Fibroblast of upper back skin (primary cell): ENCODE data around the gene CFAP52.
"Not testable (repeated sequence)": the region's sequence is repeated elsewhere in the genome, so short reads cannot be mapped to it uniquely, and the experiment has no call there.

Experiments used
- DNase-seq: peaks from one replicate; pipeline ENCODE4 v3.0.0-alpha.2; 2013

CFAP52 gene

DNA sequence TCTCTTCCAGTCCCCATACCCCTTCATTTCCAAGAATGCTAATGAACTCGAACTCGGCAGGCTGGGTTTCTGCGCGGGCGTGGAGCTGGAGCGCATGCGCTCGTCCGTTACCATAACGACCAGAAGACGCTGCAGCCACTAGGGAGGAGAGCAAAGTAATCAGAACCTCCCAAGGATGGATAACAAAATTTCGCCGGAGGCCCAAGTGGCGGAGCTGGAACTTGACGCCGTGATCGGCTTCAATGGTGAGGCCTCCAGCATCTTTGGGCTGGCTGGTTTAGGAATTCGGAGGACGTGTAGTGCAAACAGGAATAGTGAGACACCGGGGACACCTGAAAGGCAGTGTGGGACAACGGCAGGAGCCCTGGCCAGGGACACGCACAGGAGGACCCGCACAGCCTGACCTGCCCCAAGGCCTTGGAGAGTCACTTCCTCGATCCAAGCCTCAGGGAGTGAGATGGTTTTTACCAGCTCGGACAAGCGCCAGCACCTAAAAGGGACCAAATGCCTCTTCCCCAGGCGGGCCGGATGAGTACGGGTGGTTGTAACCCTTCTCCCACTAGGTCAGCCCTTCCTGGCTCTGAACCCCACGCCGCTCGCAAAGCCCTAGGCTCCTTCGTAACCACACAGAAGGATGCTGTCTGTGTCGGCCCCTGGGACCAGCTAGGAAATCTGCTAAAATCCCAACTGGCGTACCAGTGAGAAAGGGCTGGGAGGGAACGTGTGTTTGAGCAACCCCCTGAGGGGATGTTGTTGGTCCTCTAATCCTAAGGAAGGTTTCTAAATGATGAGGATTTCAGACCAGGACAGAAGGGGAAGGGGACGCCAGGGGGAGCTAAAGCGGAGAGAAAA, at the start of gene CFAP52:
Gene CFAP52 (plus strand): TSS at position 122 of the 852 bp plus-strand sequence. CDS start 54 bp downstream, at position 176.
- DNase-seq: peak; percentile 74

DNA sequence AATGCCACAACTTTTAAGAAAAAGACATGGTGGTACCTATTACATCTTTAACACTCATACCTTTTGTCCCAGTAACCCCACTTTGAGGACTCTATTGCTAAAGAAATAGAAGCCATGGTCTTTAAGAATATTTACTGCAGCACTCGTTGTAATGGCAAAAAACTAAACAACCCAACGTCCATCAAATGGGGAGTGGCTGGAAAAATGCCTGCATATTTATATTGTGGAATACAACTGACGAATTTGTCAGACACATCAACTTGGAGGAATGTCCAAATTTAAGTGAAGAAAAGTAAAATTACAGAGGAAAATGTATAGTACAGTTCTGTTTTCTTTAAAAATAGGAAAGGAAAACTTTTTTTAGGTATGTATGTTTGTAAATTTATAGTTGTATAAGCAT, 48.7 kb upstream of the CFAP52 start:
- DNase-seq: no peak

DNA sequence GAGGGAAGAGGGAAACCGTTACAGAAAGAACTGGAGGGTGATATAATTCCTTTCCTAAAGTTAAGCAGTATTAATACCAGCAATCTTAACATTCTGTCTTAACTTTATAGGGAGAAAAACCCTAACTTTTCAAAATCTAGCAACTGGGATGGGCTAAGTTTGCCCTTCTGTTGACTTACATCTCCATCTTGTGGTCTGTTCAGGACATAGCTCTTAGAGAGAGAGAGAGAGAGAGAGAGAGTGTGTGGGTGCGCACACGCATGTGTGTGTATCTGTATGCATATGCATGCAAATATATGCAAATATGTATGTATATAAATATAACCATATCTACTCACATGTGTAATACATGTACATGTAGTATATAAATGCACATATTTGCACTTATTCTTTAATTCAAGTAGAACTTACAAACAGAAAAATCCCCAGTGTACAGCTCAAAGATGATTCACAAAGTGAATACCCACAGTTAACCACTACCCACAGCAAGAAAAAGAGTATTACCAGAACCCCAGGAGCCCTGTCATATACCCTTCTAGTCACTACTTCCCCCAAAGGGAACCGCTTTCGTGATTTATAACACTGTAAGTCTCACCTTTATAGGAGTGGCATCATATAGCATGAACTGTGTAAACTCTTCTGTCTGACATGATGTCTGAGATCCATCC, 47.3 kb upstream of the CFAP52 start:
- DNase-seq: peak; percentile 40

DNA sequence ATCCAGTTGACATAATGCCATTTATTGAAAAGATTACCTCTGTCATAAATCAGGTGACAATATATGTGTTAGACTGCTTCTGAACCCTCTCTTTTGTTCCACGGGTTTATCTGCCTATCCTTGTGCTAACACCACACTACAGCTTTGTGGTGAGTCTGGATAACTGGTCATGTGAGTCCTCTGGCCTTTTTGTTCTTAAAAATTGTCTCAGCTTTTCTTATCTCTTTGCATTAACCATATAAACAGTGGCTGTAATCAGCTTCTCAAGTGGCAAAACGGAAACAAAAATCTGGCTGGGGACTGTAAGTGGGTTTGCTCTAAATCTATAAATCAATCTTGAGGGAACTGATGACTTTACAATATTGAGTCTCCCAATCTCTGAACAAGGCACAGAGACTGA, 45.4 kb upstream of the CFAP52 start:
- DNase-seq: no peak

DNA sequence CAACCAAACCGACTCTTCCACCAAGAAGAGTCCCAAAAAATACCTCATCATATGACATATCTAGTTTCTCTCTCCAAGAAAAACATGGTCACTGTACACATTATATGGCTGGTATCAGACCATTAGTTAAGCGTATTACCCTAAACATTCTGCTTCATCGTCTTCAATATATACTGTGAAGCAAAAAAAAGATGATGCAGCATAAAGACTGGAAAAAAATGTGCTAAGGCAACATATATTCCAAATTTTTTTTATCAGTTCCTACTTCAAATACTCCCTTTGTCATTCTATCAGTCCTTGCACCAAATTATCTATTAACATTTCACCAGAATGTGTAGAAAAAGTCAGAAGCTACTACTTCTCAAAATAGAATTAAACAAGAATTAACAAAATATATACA, 43.7 kb upstream of the CFAP52 start:
- no peak for DNase-seq

- no peak for DNase-seq
These were observed 43.0 kb upstream of the CFAP52 start for GRCh38 chr17:9533441-9533840.

DNA sequence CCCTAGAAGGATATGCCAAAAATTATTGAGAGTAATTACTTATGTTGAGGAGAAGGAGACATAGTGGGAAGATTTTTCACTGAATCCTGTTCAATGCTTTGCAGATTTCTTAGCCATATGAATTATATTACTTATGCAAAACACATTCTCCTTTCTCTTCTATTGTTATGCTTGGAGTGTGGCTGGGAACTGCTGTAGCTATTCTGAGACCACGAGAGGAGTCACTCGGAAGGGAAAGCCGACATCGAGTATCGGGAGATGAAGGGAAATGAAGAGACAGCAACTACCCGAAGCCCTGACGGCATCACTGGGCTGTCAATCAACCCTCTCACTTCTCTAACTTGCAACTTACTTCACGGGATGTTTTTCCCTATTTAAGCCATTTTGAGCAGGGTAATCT, 40.4 kb upstream of the CFAP52 start:
- DNase-seq: peak; percentile 42

GRCh38 chr17:9537177-9537776, 39.2 kb upstream of the CFAP52 start:
- no peak for DNase-seq

GRCh38 chr17:9538626-9539025, 37.8 kb upstream of the CFAP52 start:
- no peak for DNase-seq

DNA sequence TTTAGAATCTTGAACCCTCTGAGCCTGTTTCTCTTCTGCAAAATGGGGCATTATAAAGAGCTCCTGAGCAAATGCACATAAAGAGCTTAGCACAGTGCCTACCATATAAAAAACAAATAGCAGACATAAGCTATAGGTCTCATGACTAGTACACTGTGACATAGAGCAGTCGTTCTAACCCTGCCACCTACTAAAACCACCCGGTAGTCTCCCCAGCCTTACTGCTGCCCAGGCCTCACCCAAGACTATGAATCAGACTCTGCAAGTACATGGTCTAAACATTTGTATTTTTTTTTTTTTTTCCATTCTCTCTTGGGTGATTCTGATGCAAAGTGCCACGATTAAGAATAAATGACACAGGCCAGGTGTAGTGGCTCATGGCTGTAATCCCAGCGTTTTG, 34.7 kb upstream of the CFAP52 start:
- no peak for DNase-seq

DNA sequence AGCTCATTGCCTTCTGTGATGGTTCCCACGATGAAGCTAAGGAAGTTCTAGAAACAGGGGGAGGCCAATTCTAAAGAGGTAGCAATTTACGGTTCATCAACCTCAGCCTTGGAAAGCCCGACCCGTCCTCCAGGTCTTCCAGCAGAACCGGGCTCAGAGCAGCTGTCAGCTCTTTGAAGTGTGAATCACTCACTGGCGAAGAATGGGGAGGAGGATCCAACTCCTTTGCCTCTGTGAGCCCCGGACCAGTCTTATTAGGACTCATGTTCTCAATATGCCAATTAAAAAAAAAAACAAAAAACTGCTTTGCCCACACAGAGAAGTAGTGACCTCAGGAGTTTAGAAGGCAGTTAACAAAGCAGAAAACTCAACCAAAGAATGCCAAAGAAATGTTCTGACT, 32.2 kb upstream of the CFAP52 start:
- peak; percentile 30 for DNase-seq

- DNase-seq: no peak
These were observed 27.2 kb upstream of the CFAP52 start for GRCh38 chr17:9549215-9549614.

DNA sequence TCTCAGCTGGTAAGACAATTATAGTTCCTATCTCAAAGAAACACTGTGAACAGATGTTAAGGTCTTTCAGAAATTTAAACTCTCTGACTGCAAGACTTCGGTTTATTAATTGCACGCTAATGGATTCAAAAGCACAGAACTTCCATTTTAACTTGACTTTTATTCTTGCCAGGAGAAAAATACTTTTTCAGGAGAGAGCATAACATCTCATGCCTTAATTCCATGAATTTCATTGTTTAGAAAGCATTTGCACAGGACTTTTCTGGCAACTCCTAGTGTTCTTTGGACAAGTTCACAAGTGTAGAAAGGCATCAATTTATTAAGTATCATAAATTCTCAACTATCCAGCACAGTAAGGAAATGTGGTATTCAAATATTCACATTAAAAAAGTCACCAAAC, 23.3 kb upstream of the CFAP52 start:
- DNase-seq: no peak

- no peak for DNase-seq
These were observed 22.8 kb upstream of the CFAP52 start for GRCh38 chr17:9553596-9553995.

GRCh38 chr17:9554715-9555114, 21.7 kb upstream of the CFAP52 start:
- DNase-seq: peak; percentile 49

DNA sequence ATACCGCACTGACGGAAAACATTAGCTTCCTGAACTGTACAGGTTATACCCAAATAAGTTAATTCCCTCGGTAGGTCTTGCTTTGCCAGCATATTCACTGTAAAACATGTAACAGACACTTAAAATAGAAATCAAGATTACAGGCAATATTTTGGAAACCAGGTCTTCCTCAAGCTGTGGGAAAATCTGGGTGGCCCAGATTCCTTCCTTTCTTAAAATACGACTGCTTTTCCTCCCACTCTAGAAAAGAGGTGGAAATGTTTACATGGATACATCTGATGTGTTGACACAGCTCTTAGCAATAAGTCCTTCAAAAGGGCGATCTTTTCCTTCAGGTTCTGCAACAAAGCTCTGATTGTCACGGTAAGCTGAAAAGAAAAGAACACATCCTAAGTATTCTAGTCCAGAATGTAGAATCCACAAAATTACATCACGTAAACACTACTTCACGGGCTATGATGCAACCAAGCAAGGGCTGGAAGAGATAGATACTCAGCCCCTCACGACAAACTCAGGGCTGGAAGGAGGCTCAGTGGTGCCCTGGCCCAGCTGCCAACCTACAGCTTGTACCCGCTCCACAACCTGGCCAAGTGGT, 19.2 kb upstream of the CFAP52 start:
- no peak for DNase-seq

GRCh38 chr17:9557857-9558256, 18.6 kb upstream of the CFAP52 start:
- DNase-seq: peak; percentile 85

DNA sequence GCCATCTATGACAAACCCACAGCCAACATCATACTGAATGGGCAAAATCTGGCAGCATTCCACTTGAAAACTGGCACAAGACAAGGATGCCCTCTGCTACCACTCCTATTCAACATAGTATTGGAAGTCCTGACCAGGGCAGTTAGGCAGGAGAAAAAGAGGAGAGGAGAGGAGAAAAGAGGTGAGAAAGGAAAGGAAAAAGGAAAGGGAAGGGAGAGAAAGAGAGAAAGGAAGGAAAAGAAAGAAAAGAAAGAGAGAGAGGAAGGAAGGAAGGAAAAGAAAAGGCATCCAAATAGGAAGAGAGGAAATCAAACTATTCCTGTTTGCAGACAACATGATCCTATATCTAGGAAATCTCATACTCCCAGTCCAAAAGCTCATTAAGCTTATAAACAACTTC, 12.3 kb upstream of the CFAP52 start:
- no peak for DNase-seq

GRCh38 chr17:9566067-9566466, 10.4 kb upstream of the CFAP52 start:
- DNase-seq: peak; percentile 21

DNA sequence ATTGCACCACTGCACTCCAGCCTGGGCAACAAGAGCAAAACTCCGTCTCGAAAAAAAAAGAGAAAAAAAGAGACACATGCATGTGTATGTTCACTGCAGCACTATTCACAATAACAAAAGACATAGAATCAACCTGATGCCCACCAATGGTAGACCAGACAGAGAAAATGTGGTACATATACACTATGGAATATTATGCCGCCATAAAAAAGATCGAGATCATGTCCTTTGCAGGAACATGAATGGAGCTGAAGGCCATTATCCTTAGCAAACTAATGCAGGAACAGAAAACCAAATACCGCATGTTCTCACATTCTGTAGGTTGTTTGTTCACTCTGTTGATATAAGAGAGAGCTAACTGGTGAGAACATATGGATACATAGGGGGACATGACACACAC, 9.7 kb upstream of the CFAP52 start:
- not testable (repeated sequence) for DNase-seq

DNA sequence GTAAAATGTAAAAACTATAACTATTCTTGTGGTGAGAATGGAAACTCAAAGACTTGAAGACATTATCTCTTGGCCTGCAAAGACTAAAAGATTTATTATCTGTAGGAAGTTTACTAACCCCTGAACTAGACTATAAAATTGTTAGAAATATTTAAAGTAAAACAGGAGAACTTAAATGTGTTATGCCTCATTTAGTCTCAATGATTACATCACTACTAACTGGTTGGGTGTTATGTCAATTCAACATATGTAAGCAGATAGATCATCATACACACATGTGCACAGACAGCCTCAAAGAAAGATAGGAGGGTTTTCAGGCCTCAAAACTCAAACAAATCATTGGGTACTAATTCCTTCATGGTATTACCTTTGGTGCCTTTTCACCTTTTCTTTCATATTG, 8.4 kb upstream of the CFAP52 start:
- DNase-seq: no peak

DNA sequence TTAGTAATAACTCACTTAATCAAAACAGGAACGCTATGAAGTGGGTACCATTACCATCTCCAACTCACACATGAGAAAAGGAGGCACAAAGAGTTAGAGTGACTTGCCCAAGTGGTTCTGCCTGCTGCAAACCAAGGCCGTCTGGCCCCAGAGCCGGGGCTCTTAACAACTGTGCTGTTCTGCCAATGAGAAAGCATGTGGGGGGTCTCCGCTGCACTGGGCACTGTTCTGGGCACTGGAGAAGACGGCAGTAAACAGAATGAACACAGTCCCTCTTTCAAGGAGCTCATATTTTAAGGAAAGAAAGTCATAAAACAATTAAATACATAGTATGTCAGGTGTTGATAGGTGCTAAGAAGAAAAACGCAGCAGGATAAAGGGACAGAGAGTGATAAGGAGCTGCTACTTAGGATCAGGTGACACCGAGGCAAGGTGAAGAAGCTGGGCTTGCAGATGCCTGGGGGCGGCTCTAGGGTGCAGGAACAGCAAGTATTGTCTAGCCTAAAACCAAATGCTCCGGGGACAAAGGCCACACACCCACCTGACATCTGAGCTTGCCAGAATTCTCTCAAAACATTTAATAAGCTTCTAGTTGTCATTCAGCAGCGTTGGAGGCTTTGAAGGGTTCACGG, 7.4 kb upstream of the CFAP52 start:
- no peak for DNase-seq

DNA sequence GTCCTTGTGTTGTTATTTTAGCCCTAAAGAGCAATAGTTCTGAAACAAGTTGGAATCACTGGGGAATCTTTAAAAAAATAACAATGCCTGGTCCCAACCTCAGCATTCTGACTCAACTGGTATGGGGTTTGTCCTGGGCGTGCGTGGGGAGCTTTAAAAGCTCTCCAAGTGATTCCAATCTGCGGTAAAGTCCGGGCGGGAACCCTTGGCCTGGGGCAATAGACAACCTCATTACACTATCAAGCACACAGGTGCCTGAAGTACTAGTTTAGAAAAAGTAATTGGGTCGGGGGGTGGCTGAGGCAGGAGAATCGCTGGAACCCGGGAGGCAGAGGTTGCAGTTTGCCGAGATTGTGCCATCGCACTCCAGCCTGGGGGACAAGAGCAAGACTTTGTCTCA, 5.2 kb upstream of the CFAP52 start:
- no peak for DNase-seq
